Measurements from ENCODE around the gene SKAP2.

SKAP2 gene

GRCh38 chr7:26815426-26815825, 49.0 kb downstream of the SKAP2 start:
- no peak for DNase-seq (ENCODE audit: low read depth, low spot score)
- TF ChIP-seq CTCF (IDR thresholded peaks at IDR 0.05; ENCODE audit: low read depth, low read length): no peak
- in situ Hi-C loops (cut with HindIII; ENCODE audit: low sequenced_read_pairs): no loop called here
- H3K4me3 ChIP-seq (ENCODE audit: low read depth, low read length): no peak overlapping the region

GRCh38 chr7:26813432-26813831, 51.0 kb downstream of the SKAP2 start:
- H3K4me3 ChIP-seq (ENCODE audit: low read depth, low read length): no peak overlapping the region
- in situ Hi-C loops (cut with HindIII; ENCODE audit: low sequenced_read_pairs): no loop called here
- TF ChIP-seq CTCF (IDR thresholded peaks at IDR 0.05; ENCODE audit: low read depth, low read length): no peak
- DNase-seq (ENCODE audit: low read depth, low spot score): peak; percentile 80

- no peak for DNase-seq (ENCODE audit: low read depth, low spot score)
- H3K4me3 ChIP-seq (ENCODE audit: low read depth, low read length): no peak overlapping the region
- no peak for TF ChIP-seq CTCF (IDR thresholded peaks at IDR 0.05; ENCODE audit: low read depth, low read length)
- in situ Hi-C loops (cut with HindIII; ENCODE audit: low sequenced_read_pairs): no loop called here
These were observed 69.8 kb downstream of the SKAP2 start for GRCh38 chr7:26794541-26794940.

GRCh38 chr7:26792576-26792975, 71.8 kb downstream of the SKAP2 start:
- DNase-seq (ENCODE audit: low read depth, low spot score): no peak
- TF ChIP-seq CTCF (IDR thresholded peaks at IDR 0.05; ENCODE audit: low read depth, low read length): no peak
- H3K4me3 ChIP-seq (ENCODE audit: low read depth, low read length): no peak overlapping the region
- in situ Hi-C loops (cut with HindIII; ENCODE audit: low sequenced_read_pairs): no loop called here

- DNase-seq (ENCODE audit: low read depth, low spot score): no peak
- H3K4me3 ChIP-seq (ENCODE audit: low read depth, low read length): no peak overlapping the region
- in situ Hi-C loops (cut with HindIII; ENCODE audit: low sequenced_read_pairs): no loop called here
- no peak for TF ChIP-seq CTCF (IDR thresholded peaks at IDR 0.05; ENCODE audit: low read depth, low read length)
These were observed 72.4 kb downstream of the SKAP2 start for GRCh38 chr7:26792006-26792405.

GRCh38 chr7:26789481-26790184, 74.8 kb downstream of the SKAP2 start:
- no peak for TF ChIP-seq CTCF (IDR thresholded peaks at IDR 0.05; ENCODE audit: low read depth, low read length)
- H3K4me3 ChIP-seq (ENCODE audit: low read depth, low read length): no peak overlapping the region
- in situ Hi-C loops (cut with HindIII; ENCODE audit: low sequenced_read_pairs): no loop called here
- DNase-seq (ENCODE audit: low read depth, low spot score): no peak
